Measurements from ENCODE around the gene OR1L4. TPM values are rescaled to one million over a fixed set of nuclear protein-coding genes. Genes with fewer than 3 reads are reported as not detected.

OR1L4 gene
- not detected for total RNA-seq

DNA sequence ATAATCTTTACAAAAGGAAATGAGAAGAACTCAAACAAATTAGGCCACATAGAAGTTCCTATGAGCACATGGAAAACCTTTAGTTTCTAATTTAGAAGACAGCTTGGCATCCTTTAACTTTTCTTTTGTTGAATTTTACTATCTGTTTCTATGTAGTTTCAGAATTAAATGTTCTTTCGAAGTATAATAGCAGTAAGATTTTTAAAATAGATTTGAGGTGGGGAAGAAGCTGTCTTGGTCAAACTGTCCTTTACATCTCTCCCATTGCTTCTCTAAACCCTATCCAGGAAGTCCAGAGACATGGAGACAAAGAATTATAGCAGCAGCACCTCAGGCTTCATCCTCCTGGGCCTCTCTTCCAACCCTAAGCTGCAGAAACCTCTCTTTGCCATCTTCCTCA is at the start of gene OR1L4:
OR1L4 (plus strand) TSS at position 301 of the 400 bp plus-strand sequence; CDS start at position 301, 0 bp downstream.
- H3K9me3 Mint-ChIP-seq (ENCODE audit: low read depth), result peaks cover 52% of the 10 kb centered on the region
- no peak within 1 kb of the TSS for H3K4me3 Mint-ChIP-seq
- ChIA-PET CTCF (no interaction called here), POLR2A (no interaction called here)
- H3K36me3 Mint-ChIP-seq (ENCODE audit: low read depth), result peaks cover 8% of the 10 kb centered on the region
- no peak within 1 kb of the TSS for H3K27ac Mint-ChIP-seq
- intact Hi-C loops (cut with DNase I, micrococcal nuclease), result no loop called here
- no peaks in the 10 kb centered on the region for H3K27me3 Mint-ChIP-seq
- no peak for ATAC-seq
- DNase-seq, result no peak
- no peaks in the 10 kb centered on the region for H3K4me1 Mint-ChIP-seq

- no peaks in the 10 kb centered on the region for H3K4me1 Mint-ChIP-seq
- CTCF ChIA-PET, result no interaction called here
- intact Hi-C loops (cut with DNase I, micrococcal nuclease), result no loop called here
- DNase-seq (no peak), ATAC-seq (no peak)
- peaks cover 2% of the 10 kb centered on the region for H3K27me3 Mint-ChIP-seq
- POLR2A ChIA-PET, result no interaction called here
- H3K27ac Mint-ChIP-seq, result no peak overlapping the region
- peaks cover 14% of the 10 kb centered on the region for H3K9me3 Mint-ChIP-seq (ENCODE audit: low read depth)
- no peaks in the 10 kb centered on the region for H3K36me3 Mint-ChIP-seq (ENCODE audit: low read depth)
- H3K4me3 Mint-ChIP-seq, result no peak overlapping the region
Measured at GRCh38 chr9:122684851-122685250, 38.9 kb upstream of the OR1L4 start.

DNA sequence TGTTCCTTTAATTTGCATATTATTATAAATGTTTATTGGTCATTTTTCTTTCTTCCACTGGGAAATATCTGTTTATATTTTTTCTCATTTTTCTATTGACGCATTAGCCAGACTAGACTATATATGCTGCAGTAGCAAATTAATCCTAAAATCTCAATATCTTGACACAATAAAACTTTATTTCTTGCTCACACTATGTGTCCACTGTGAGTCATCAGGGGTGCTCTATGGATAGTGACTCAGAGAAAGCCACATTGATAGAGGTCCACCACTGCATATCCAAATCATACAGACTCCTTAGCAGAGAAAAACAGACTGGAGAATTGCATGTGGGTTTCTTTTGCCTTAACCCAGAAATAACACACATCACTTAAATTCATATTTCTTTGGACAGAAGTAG is 28.1 kb upstream of the OR1L4 start:
- DNase-seq (no peak), ATAC-seq (no peak)
- peaks cover 3% of the 10 kb centered on the region for H3K9me3 Mint-ChIP-seq (ENCODE audit: low read depth)
- no peaks in the 10 kb centered on the region for H3K4me1 Mint-ChIP-seq
- no peaks in the 10 kb centered on the region for H3K27me3 Mint-ChIP-seq
- H3K4me3 Mint-ChIP-seq, result no peak overlapping the region
- intact Hi-C loops (cut with DNase I, micrococcal nuclease), result no loop called here
- ChIA-PET POLR2A (no interaction called here), CTCF (no interaction called here)
- H3K36me3 Mint-ChIP-seq (ENCODE audit: low read depth), result no peaks in the 10 kb centered on the region
- no peak overlapping the region for H3K27ac Mint-ChIP-seq

- Mint-ChIP-seq H3K27ac (no peak overlapping the region), H3K9me3 (ENCODE audit: low read depth) (peaks cover 27% of the 10 kb centered on the region), H3K4me3 (no peak overlapping the region), H3K36me3 (ENCODE audit: low read depth) (no peaks in the 10 kb centered on the region), H3K27me3 (no peaks in the 10 kb centered on the region), H3K4me1 (no peaks in the 10 kb centered on the region)
- POLR2A ChIA-PET, result no interaction called here
- DNase-seq, result no peak
- intact Hi-C loops (cut with DNase I, micrococcal nuclease), result no loop called here
- CTCF ChIA-PET, result no interaction called here
- no peak for ATAC-seq
Measured at GRCh38 chr9:122718038-122718437, 5.8 kb upstream of the OR1L4 start.

- ChIA-PET POLR2A (no interaction called here), CTCF (no interaction called here)
- Mint-ChIP-seq H3K4me3 (no peak overlapping the region), H3K9me3 (ENCODE audit: low read depth) (peaks cover 36% of the 10 kb centered on the region), H3K27ac (no peak overlapping the region), H3K4me1 (no peaks in the 10 kb centered on the region), H3K36me3 (ENCODE audit: low read depth) (no peaks in the 10 kb centered on the region), H3K27me3 (no peaks in the 10 kb centered on the region)
- no peak for ATAC-seq
- DNase-seq, result no peak
- intact Hi-C loops (cut with DNase I, micrococcal nuclease), result no loop called here
Measured at GRCh38 chr9:122719218-122719617, 4.6 kb upstream of the OR1L4 start.

GRCh38 chr9:122742003-122742402 is 18.2 kb downstream of the OR1L4 start, which contains the start of gene OR1L6:
Gene OR1L6 (plus strand): TSS chr9:122742303. CDS start chr9:122749848, 7,545 bp downstream.
- intact Hi-C loops (cut with DNase I, micrococcal nuclease), result no loop called here
- Mint-ChIP-seq H3K9me3 (ENCODE audit: low read depth) (peaks cover 10% of the 10 kb centered on the region), H3K4me3 (no peak within 1 kb of the TSS), H3K27me3 (no peaks in the 10 kb centered on the region), H3K36me3 (ENCODE audit: low read depth) (no peaks in the 10 kb centered on the region), H3K4me1 (no peaks in the 10 kb centered on the region), H3K27ac (no peak within 1 kb of the TSS)
- DNase-seq, result no peak
- CTCF ChIA-PET, result no interaction called here
- POLR2A ChIA-PET, result no interaction called here
- no peak for ATAC-seq

DNA sequence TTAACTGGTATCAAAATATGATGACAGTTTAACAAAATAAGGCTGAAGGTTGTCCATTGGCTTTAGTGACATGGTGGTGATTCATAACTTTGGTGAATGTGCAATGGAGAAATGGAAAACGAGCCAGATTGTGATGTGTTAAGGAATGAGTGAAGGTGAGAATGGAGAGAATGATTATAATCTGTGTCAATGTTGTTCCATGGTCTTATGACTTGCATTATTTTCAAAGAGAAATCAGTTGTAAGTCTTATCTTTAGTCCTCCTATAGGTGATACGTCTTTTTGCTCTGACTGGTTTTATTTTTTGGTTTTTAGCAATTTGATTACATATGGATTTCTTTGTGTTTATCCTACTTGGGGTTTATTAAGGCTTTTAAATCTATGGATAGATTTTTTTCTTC is 31.0 kb downstream of the OR1L4 start:
- intact Hi-C loops (cut with DNase I, micrococcal nuclease), result no loop called here
- H3K27ac Mint-ChIP-seq, result no peak overlapping the region
- no peak for ATAC-seq

DNA sequence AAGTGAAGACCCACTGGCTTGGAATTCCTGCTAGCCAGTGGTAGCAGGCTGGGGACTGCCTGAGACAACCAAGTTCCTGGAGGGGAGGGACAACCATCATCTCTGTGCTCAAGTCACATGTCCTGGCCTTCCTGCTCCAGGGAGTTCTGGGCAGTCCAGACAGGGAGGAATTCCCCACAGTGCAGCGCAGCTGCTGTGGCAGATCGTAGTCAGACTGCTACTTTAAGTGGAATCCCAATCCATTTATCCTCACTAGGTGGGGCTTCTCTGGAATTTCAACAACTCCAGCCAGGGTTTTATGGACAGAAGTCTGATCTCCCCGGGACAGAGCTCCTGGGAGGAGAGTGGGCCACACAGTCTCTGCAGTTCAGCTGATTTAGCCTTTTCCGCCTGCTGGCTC is 44.0 kb downstream of the OR1L4 start:
- Mint-ChIP-seq H3K4me1 (no peaks in the 10 kb centered on the region), H3K27me3 (no peaks in the 10 kb centered on the region), H3K27ac (no peak overlapping the region), H3K4me3 (no peak overlapping the region), H3K9me3 (ENCODE audit: low read depth) (peaks cover 31% of the 10 kb centered on the region), H3K36me3 (ENCODE audit: low read depth) (peaks cover 5% of the 10 kb centered on the region)
- ChIA-PET POLR2A (no interaction called here), CTCF (interaction anchor here (1.1 kb wide), 1 partner anchor 35 kb away, joined by 4 read pairs; no protein-coding TSS in a partner anchor)
- intact Hi-C loops (cut with DNase I, micrococcal nuclease), result no loop called here
- ATAC-seq (no peak), DNase-seq (no peak)

More for the DNA sequence above, 31.0 kb downstream of the OR1L4 start:
- H3K9me3 Mint-ChIP-seq (ENCODE audit: low read depth), result peaks cover 23% of the 10 kb centered on the region
- peaks cover 8% of the 10 kb centered on the region for H3K36me3 Mint-ChIP-seq (ENCODE audit: low read depth)
- H3K4me1 Mint-ChIP-seq, result no peaks in the 10 kb centered on the region
- POLR2A ChIA-PET, result no interaction called here
- no peak overlapping the region for H3K4me3 Mint-ChIP-seq
- CTCF ChIA-PET, result no interaction called here
- H3K27me3 Mint-ChIP-seq, result peaks cover 3% of the 10 kb centered on the region
- DNase-seq, result no peak

Other genes starting within 250 kb of the OR1L4 start
- not detected for gene OR1J1, start 246.1 kb upstream of the OR1L4 start, total RNA-seq
- gene OR1J2, start 213.2 kb upstream of the OR1L4 start, total RNA-seq, result not detected
- not detected for gene OR1J4, start 204.8 kb upstream of the OR1L4 start, total RNA-seq
- not detected for gene OR1N1, start 196.7 kb upstream of the OR1L4 start, total RNA-seq
- not detected for gene OR1N2, start 170.9 kb upstream of the OR1L4 start, total RNA-seq
- not detected for gene OR1L8, start 140.6 kb upstream of the OR1L4 start, total RNA-seq
- gene OR1Q1, start 109.3 kb upstream of the OR1L4 start, total RNA-seq, result not detected
- not detected for gene OR1B1, start 66.4 kb upstream of the OR1L4 start, total RNA-seq
- not detected for gene OR1L1, start 62.3 kb upstream of the OR1L4 start, total RNA-seq
- not detected for gene OR1L3, start 48.9 kb upstream of the OR1L4 start, total RNA-seq
- gene OR1L6, start 18.3 kb downstream of the OR1L4 start, total RNA-seq, result not detected
- gene OR5C1, start 64.9 kb downstream of the OR1L4 start, total RNA-seq, result not detected
- not detected for gene OR1K1, start 76.1 kb downstream of the OR1L4 start, total RNA-seq
- gene PDCL, start 104.6 kb downstream of the OR1L4 start, total RNA-seq, result 10 to 100 TPM; 18.4 to 18.8 TPM
- 10 to 100 TPM; 21.5 to 24.4 TPM for gene RC3H2, start 181.4 kb downstream of the OR1L4 start, total RNA-seq
- gene ZBTB6, start 189.3 kb downstream of the OR1L4 start, total RNA-seq, result 1 to 10 TPM; 8.8 to 9.3 TPM
- 1 to 10 TPM; 6.0 TPM for gene ZBTB26, start 207.5 kb downstream of the OR1L4 start, total RNA-seq
- gene RABGAP1, start 217.0 kb downstream of the OR1L4 start, total RNA-seq, result 10 to 100 TPM; 24.3 to 27.2 TPM